Activated CD4-positive, alpha-beta T cell treated with anti-CD3 and anti-CD28 coated beads, Interleukin-2, amount 10 ng/mL, durations not matched to agents 7 days and 5 days (primary cell): ENCODE results near the gene GHRHR. TPM values are rescaled to one million over a fixed set of nuclear protein-coding genes. Genes with fewer than 3 reads are reported as not detected.

Source experiments
- CTCF ChIA-PET: fragments of 350-600 bp; sonication (Branson Sonifier 250); formaldehyde crosslinking; loops from one replicate; lab custom pipeline; 2021; ENCODE audit warnings: antibody characterized with exemption; lab: Charles Lee
- POLR2A ChIA-PET: fragments of 350-600 bp; sonication (Branson Sonifier 250); formaldehyde crosslinking; loops from one replicate; lab custom pipeline; 2021; ENCODE audit warnings: antibody characterized with exemption; lab: Charles Lee
- DNase-seq: peaks from one replicate; pipeline ENCODE4 v3.0.0-alpha.2; 2020
- H3K27ac Mint-ChIP-seq: one replicate; pipeline ENCODE4 v1.8.0; 2021; ENCODE audit warnings: mild to moderate bottlenecking, moderate library complexity, mixed read lengths
- H3K27me3 Mint-ChIP-seq: one replicate; pipeline ENCODE4 v1.8.0; 2021; ENCODE audit warnings: mixed read lengths
- H3K36me3 Mint-ChIP-seq: one replicate; pipeline ENCODE4 v1.8.0; 2021; ENCODE audit warnings: low read depth, mixed read lengths
- H3K4me1 Mint-ChIP-seq: one replicate; pipeline ENCODE4 v1.8.0; 2021; ENCODE audit warnings: mixed read lengths
- H3K4me3 Mint-ChIP-seq: one replicate; pipeline ENCODE4 v1.8.0; 2021; ENCODE audit warnings: mild to moderate bottlenecking, moderate library complexity, mixed read lengths
- H3K9me3 Mint-ChIP-seq: one replicate; pipeline ENCODE4 v1.8.0; 2021; ENCODE audit warnings: mixed read lengths
- total RNA-seq, 2 experiments: library from RNA; stranded (reverse); gene quantifications; one replicate each; pipeline ENCODE4 v1.2.3, GENCODE V29; 2021

GHRHR gene
- not detected for total RNA-seq

- Mint-ChIP-seq H3K4me3 (no peak within 1 kb of the TSS), H3K9me3 (no peaks in the 10 kb centered on the region), H3K27ac (no peak within 1 kb of the TSS)
Measured at GRCh38 chr7:30963842-30964241, at the start of gene GHRHR. GHRHR (plus strand) TSS chr7:30963953; CDS start chr7:30964069, 116 bp downstream.

GRCh38 chr7:30914596-30914995 lies 49.2 kb upstream of the GHRHR start:
- Mint-ChIP-seq H3K27ac (no peak overlapping the region), H3K9me3 (no peaks in the 10 kb centered on the region), H3K36me3 (no peaks in the 10 kb centered on the region), H3K4me3 (no peak overlapping the region), H3K27me3 (no peaks in the 10 kb centered on the region), H3K4me1 (no peaks in the 10 kb centered on the region)
- POLR2A ChIA-PET: no interaction called here
- no peak for DNase-seq
- CTCF ChIA-PET: no interaction called here

More at GRCh38 chr7:30963842-30964241, at the start of gene GHRHR:
- H3K4me1 Mint-ChIP-seq: no peaks in the 10 kb centered on the region
- ChIA-PET POLR2A (interaction anchor here (0.6 kb wide), 1 partner anchor 20 kb away, joined by 3 read pairs; no protein-coding TSS in a partner anchor), CTCF (interaction anchor here (1.0 kb wide), 1 partner anchor 11 kb away, joined by 4 read pairs; no protein-coding TSS in a partner anchor)
- H3K36me3 Mint-ChIP-seq: no peaks in the 10 kb centered on the region
- no peak for DNase-seq
- H3K27me3 Mint-ChIP-seq: no peaks in the 10 kb centered on the region

GRCh38 chr7:30915005-30915601 lies 48.6 kb upstream of the GHRHR start:
- no peaks in the 10 kb centered on the region for H3K36me3 Mint-ChIP-seq
- no peaks in the 10 kb centered on the region for H3K27me3 Mint-ChIP-seq
- CTCF ChIA-PET: no interaction called here
- H3K27ac Mint-ChIP-seq: no peak overlapping the region
- no peak overlapping the region for H3K4me3 Mint-ChIP-seq
- H3K9me3 Mint-ChIP-seq: no peaks in the 10 kb centered on the region
- POLR2A ChIA-PET: no interaction called here
- no peaks in the 10 kb centered on the region for H3K4me1 Mint-ChIP-seq
- no peak for DNase-seq

- H3K27ac Mint-ChIP-seq: no peak overlapping the region
- H3K4me3 Mint-ChIP-seq: no peak overlapping the region
- no peaks in the 10 kb centered on the region for H3K27me3 Mint-ChIP-seq
- no peaks in the 10 kb centered on the region for H3K4me1 Mint-ChIP-seq
- CTCF ChIA-PET: no interaction called here
- POLR2A ChIA-PET: no interaction called here
- no peak for DNase-seq
- H3K36me3 Mint-ChIP-seq: no peaks in the 10 kb centered on the region
- no peaks in the 10 kb centered on the region for H3K9me3 Mint-ChIP-seq
Measured at GRCh38 chr7:30915751-30916150, 48.0 kb upstream of the GHRHR start.

- ChIA-PET POLR2A (no interaction called here), CTCF (no interaction called here)
- Mint-ChIP-seq H3K4me1 (no peaks in the 10 kb centered on the region), H3K36me3 (no peaks in the 10 kb centered on the region), H3K27me3 (no peaks in the 10 kb centered on the region), H3K9me3 (no peaks in the 10 kb centered on the region), H3K27ac (no peak overlapping the region), H3K4me3 (no peak overlapping the region)
- DNase-seq: no peak
Measured at GRCh38 chr7:30916255-30916654, 47.5 kb upstream of the GHRHR start.

- POLR2A ChIA-PET: no interaction called here
- H3K36me3 Mint-ChIP-seq: no peaks in the 10 kb centered on the region
- no peaks in the 10 kb centered on the region for H3K4me1 Mint-ChIP-seq
- H3K27ac Mint-ChIP-seq: no peak overlapping the region
- CTCF ChIA-PET: no interaction called here
- H3K9me3 Mint-ChIP-seq: no peaks in the 10 kb centered on the region
- H3K27me3 Mint-ChIP-seq: no peaks in the 10 kb centered on the region
- DNase-seq: no peak
- no peak overlapping the region for H3K4me3 Mint-ChIP-seq
Measured at GRCh38 chr7:30916767-30917166, 47.0 kb upstream of the GHRHR start.

- CTCF ChIA-PET: no interaction called here
- no peaks in the 10 kb centered on the region for H3K9me3 Mint-ChIP-seq
- POLR2A ChIA-PET: no interaction called here
- no peak overlapping the region for H3K4me3 Mint-ChIP-seq
- no peaks in the 10 kb centered on the region for H3K4me1 Mint-ChIP-seq
- no peaks in the 10 kb centered on the region for H3K36me3 Mint-ChIP-seq
- H3K27ac Mint-ChIP-seq: no peak overlapping the region
- H3K27me3 Mint-ChIP-seq: no peaks in the 10 kb centered on the region
- no peak for DNase-seq
Measured at GRCh38 chr7:30917216-30917893, 46.4 kb upstream of the GHRHR start.

GRCh38 chr7:30918676-30919075 lies 45.1 kb upstream of the GHRHR start:
- ChIA-PET POLR2A (interaction anchor here (0.6 kb wide), 1 partner anchor 14 kb away, joined by 3 read pairs; no protein-coding TSS in a partner anchor), CTCF (no interaction called here)
- no peaks in the 10 kb centered on the region for H3K27me3 Mint-ChIP-seq
- no peaks in the 10 kb centered on the region for H3K4me1 Mint-ChIP-seq
- no peaks in the 10 kb centered on the region for H3K36me3 Mint-ChIP-seq
- no peak overlapping the region for H3K4me3 Mint-ChIP-seq
- no peak overlapping the region for H3K27ac Mint-ChIP-seq
- DNase-seq: no peak
- no peaks in the 10 kb centered on the region for H3K9me3 Mint-ChIP-seq

GRCh38 chr7:30920021-30920583 lies 43.7 kb upstream of the GHRHR start:
- no peaks in the 10 kb centered on the region for H3K9me3 Mint-ChIP-seq
- CTCF ChIA-PET: interaction anchor here (2.9 kb wide), 1 partner anchor 11 kb away, joined by 9 read pairs; no protein-coding TSS in a partner anchor
- no peak overlapping the region for H3K27ac Mint-ChIP-seq
- H3K4me1 Mint-ChIP-seq: no peaks in the 10 kb centered on the region
- no peak for DNase-seq
- H3K36me3 Mint-ChIP-seq: no peaks in the 10 kb centered on the region
- POLR2A ChIA-PET: no interaction called here
- no peaks in the 10 kb centered on the region for H3K27me3 Mint-ChIP-seq
- H3K4me3 Mint-ChIP-seq: no peak overlapping the region

GRCh38 chr7:30920584-30921539 lies 42.9 kb upstream of the GHRHR start:
- no peak overlapping the region for H3K4me3 Mint-ChIP-seq
- no peaks in the 10 kb centered on the region for H3K9me3 Mint-ChIP-seq
- no peaks in the 10 kb centered on the region for H3K27me3 Mint-ChIP-seq
- no peaks in the 10 kb centered on the region for H3K36me3 Mint-ChIP-seq
- H3K4me1 Mint-ChIP-seq: no peaks in the 10 kb centered on the region
- ChIA-PET POLR2A (no interaction called here), CTCF (interaction anchor here (2.9 kb wide), 1 partner anchor 11 kb away, joined by 9 read pairs; no protein-coding TSS in a partner anchor)
- no peak for DNase-seq
- no peak overlapping the region for H3K27ac Mint-ChIP-seq

- Mint-ChIP-seq H3K4me3 (no peak overlapping the region), H3K27me3 (no peaks in the 10 kb centered on the region), H3K4me1 (no peaks in the 10 kb centered on the region), H3K36me3 (no peaks in the 10 kb centered on the region), H3K9me3 (no peaks in the 10 kb centered on the region), H3K27ac (no peak overlapping the region)
- DNase-seq: no peak
- POLR2A ChIA-PET: no interaction called here
- CTCF ChIA-PET: interaction anchor here (2.9 kb wide), 1 partner anchor 10 kb away, joined by 9 read pairs; no protein-coding TSS in a partner anchor
Measured at GRCh38 chr7:30921540-30922401, 42.0 kb upstream of the GHRHR start.

- Mint-ChIP-seq H3K27me3 (no peaks in the 10 kb centered on the region), H3K27ac (no peak overlapping the region), H3K4me1 (no peaks in the 10 kb centered on the region), H3K9me3 (no peaks in the 10 kb centered on the region), H3K4me3 (no peak overlapping the region), H3K36me3 (no peaks in the 10 kb centered on the region)
- no peak for DNase-seq
- POLR2A ChIA-PET: no interaction called here
- CTCF ChIA-PET: interaction anchor here (2.9 kb wide), 1 partner anchor 9 kb away, joined by 9 read pairs; no protein-coding TSS in a partner anchor
Measured at GRCh38 chr7:30922596-30922995, 41.2 kb upstream of the GHRHR start.
